ENCODE results near the gene CHRNA7.

DNA sequence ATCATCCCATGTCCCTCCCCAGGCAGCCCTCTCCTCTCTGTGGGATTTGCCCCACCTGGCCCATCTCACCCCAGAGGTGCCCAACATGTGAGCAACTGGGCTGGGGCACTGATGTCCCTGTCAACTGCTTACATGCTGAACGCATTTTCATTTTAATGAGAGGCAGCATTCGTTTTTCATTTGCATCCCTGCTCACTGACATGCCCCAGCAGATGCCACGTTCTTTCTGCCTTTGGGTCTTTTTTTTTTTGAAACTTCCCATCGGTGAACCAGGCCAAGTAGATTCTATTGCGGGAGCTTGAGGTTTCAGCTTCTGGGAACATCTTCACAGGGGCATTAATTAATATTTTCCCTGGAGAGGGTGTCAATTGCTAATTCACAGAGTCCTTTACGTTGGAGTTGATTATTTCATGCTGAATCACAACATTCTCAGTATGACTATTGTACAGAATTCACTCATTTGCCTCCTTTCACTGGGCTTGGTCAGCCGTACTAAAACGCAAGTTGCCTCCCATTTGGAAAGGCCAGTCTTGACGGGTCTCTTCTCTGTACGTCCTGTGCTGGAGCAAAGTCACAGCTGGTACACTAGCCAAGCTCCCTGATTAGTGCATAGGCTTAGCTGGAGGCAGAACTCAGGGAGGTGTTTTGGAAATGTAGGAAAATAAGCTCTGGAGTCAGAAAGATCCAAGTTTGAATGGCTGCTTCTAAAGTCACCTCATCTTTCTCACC lies 69.8 kb downstream of the CHRNA7 start:
- no peak for TF ChIP-seq EGR1 (IDR thresholded peaks at IDR 0.05; ENCODE audit: borderline replicate concordance, low read depth, low read length)
- no peak for TF ChIP-seq CTBP2 (IDR thresholded peaks at IDR 0.05; ENCODE audit: borderline replicate concordance, insufficient read depth, insufficient read length, low read length)
- no peak for TF ChIP-seq POLR2A (IDR thresholded peaks at IDR 0.05; ENCODE audit: control extremely low read depth in 1 of 2, low read depth in 2 of 2, low read length in 2 of 2)

Measured in H1 (cell line).